ENCODE results near the gene CERKL. TPM values are rescaled to one million over a fixed set of nuclear protein-coding genes. Genes with fewer than 3 reads are reported as not detected.

CERKL gene
- total and polyA plus RNA-seq, 4 donors, result 1.3 to 12.0 (median 2.5) TPM

GRCh38 chr2:181594322-181594721 lies 62.6 kb downstream of the CERKL start:
- WGBS, 2 donors, result 76 to 84% methylated on average over 2 of the region's 2 CpGs
- Histone ChIP-seq H3K4me1 (ENCODE audit: control insufficient read depth in 5 of 5, insufficient read depth in 5 of 5, low read length in 5 of 5) (no peaks in the 10 kb centered on the region), H3K27ac (ENCODE audit: low read depth in 1 of 2, low read length in 1 of 2) (no peak overlapping the region), H3K36me3 (ENCODE audit: control insufficient read depth in 4 of 4, insufficient read depth in 4 of 4, low read length in 4 of 4) (no peaks in the 10 kb centered on the region), H3K4me3 (no peak overlapping the region), H3K9ac (ENCODE audit: insufficient read depth in 1 of 2, low read length in 2 of 2) (no peak overlapping the region), H3K27me3 (ENCODE audit: control insufficient read depth in 3 of 3, insufficient read depth in 3 of 3, low read length in 2 of 3) (no peaks in the 10 kb centered on the region), H3K9me3 (ENCODE audit: control insufficient read depth in 4 of 4, insufficient read depth in 3 of 4, low read length in 3 of 4) (no peaks in the 10 kb centered on the region)
- ATAC-seq (ENCODE audit: insufficient read depth, low FRiP score), result no peak
- DNase-seq, result no peak
- TF ChIP-seq CTCF (IDR thresholded peaks at IDR 0.05; ENCODE audit: control extremely low read depth, extremely low read depth), result no peak

GRCh38 chr2:181589779-181590178 lies 67.1 kb downstream of the CERKL start:
- WGBS, 2 donors, result 90 to 92% methylated on average over 2 of the region's 2 CpGs
- Histone ChIP-seq H3K9me3 (ENCODE audit: control insufficient read depth in 4 of 4, insufficient read depth in 3 of 4, low read length in 3 of 4) (no peaks in the 10 kb centered on the region), H3K9ac (ENCODE audit: insufficient read depth in 1 of 2, low read length in 2 of 2) (no peak overlapping the region), H3K36me3 (ENCODE audit: control insufficient read depth in 4 of 4, insufficient read depth in 4 of 4, low read length in 4 of 4) (no peaks in the 10 kb centered on the region), H3K27me3 (ENCODE audit: control insufficient read depth in 3 of 3, insufficient read depth in 3 of 3, low read length in 2 of 3) (no peaks in the 10 kb centered on the region), H3K4me1 (ENCODE audit: control insufficient read depth in 5 of 5, insufficient read depth in 5 of 5, low read length in 5 of 5) (peaks cover 0 to 4% (median 0%) of the 10 kb centered on the region in 5 donors), H3K27ac (ENCODE audit: low read depth in 1 of 2, low read length in 1 of 2) (no peak overlapping the region), H3K4me3 (no peak overlapping the region)
- DNase-seq (no peak), ATAC-seq (ENCODE audit: insufficient read depth, low FRiP score) (no peak)
- no peak for TF ChIP-seq CTCF (IDR thresholded peaks at IDR 0.05; ENCODE audit: control extremely low read depth, extremely low read depth)

GRCh38 chr2:181588546-181588945 lies 68.4 kb downstream of the CERKL start:
- ATAC-seq (ENCODE audit: insufficient read depth, low FRiP score) (no peak), DNase-seq (no peak)
- no peak for TF ChIP-seq CTCF (IDR thresholded peaks at IDR 0.05; ENCODE audit: control extremely low read depth, extremely low read depth)
- WGBS, 2 donors, result 85 to 89% methylated on average over 3 of the region's 3 CpGs
- Histone ChIP-seq H3K36me3 (ENCODE audit: control insufficient read depth in 4 of 4, insufficient read depth in 4 of 4, low read length in 4 of 4) (no peaks in the 10 kb centered on the region), H3K27ac (ENCODE audit: low read depth in 1 of 2, low read length in 1 of 2) (no peak overlapping the region), H3K9ac (ENCODE audit: insufficient read depth in 1 of 2, low read length in 2 of 2) (no peak overlapping the region), H3K4me1 (ENCODE audit: control insufficient read depth in 5 of 5, insufficient read depth in 5 of 5, low read length in 5 of 5) (peaks cover 0 to 4% (median 0%) of the 10 kb centered on the region in 5 donors), H3K4me3 (no peak overlapping the region), H3K27me3 (ENCODE audit: control insufficient read depth in 3 of 3, insufficient read depth in 3 of 3, low read length in 2 of 3) (no peaks in the 10 kb centered on the region), H3K9me3 (ENCODE audit: control insufficient read depth in 4 of 4, insufficient read depth in 3 of 4, low read length in 3 of 4) (no peaks in the 10 kb centered on the region)

GRCh38 chr2:181586569-181587081 lies 70.3 kb downstream of the CERKL start:
- TF ChIP-seq CTCF (IDR thresholded peaks at IDR 0.05; ENCODE audit: control extremely low read depth, extremely low read depth), result no peak
- no peak overlapping the region for H3K4me3 ChIP-seq
- H3K27ac ChIP-seq (ENCODE audit: low read depth in 1 of 2, low read length in 1 of 2), result no peak overlapping the region
- peak in 2 of 3 donors; percentile 11 to 61 for DNase-seq
- WGBS, 2 donors, result 19 to 23% methylated on average over 4 of the region's 4 CpGs
- no peaks in the 10 kb centered on the region for H3K9me3 ChIP-seq (ENCODE audit: control insufficient read depth in 4 of 4, insufficient read depth in 3 of 4, low read length in 3 of 4)
- no peaks in the 10 kb centered on the region for H3K27me3 ChIP-seq (ENCODE audit: control insufficient read depth in 3 of 3, insufficient read depth in 3 of 3, low read length in 2 of 3)
- H3K4me1 ChIP-seq (ENCODE audit: control insufficient read depth in 5 of 5, insufficient read depth in 5 of 5, low read length in 5 of 5), result peaks cover 0 to 4% (median 0%) of the 10 kb centered on the region in 5 donors
- H3K9ac ChIP-seq (ENCODE audit: insufficient read depth in 1 of 2, low read length in 2 of 2), result no peak overlapping the region
- H3K36me3 ChIP-seq (ENCODE audit: control insufficient read depth in 4 of 4, insufficient read depth in 4 of 4, low read length in 4 of 4), result no peaks in the 10 kb centered on the region
- ATAC-seq (ENCODE audit: insufficient read depth, low FRiP score), result no peak

All from lung (tissue), 12 donors.